NCI-H460 (cell line): Measurements from ENCODE around the gene KLHL25. TPM values are rescaled to one million over a fixed set of nuclear protein-coding genes. Genes with fewer than 3 reads are reported as not detected.

Source experiments
- DNase-seq: peaks from one replicate; pipeline ENCODE4 v3.0.0-alpha.2; 2016; ENCODE audit warnings: low read depth; ENCODE audit errors: extremely low read depth
- total RNA-seq: library from RNA; depleted of rRNA; stranded (reverse); fragments of >200 nt; shearing (Covaris generic); gene quantifications from 2 replicates; pipeline ENCODE4 v1.2.3, GENCODE V29; 2014

KLHL25 gene
- total RNA-seq, 1 experiment from 2014 or later = 2.5 TPM

- no peak for DNase-seq
These were observed 44.1 kb downstream of the KLHL25 start for GRCh38 chr15:85750319-85751290.

GRCh38 chr15:85749261-85750151 lies 45.2 kb downstream of the KLHL25 start:
- DNase-seq = no peak

- DNase-seq = no peak
These were observed 46.0 kb downstream of the KLHL25 start for GRCh38 chr15:85748729-85749128.

- DNase-seq = no peak
These were observed 46.5 kb downstream of the KLHL25 start for GRCh38 chr15:85748176-85748575.

GRCh38 chr15:85746641-85747040 lies 48.1 kb downstream of the KLHL25 start:
- no peak for DNase-seq

GRCh38 chr15:85745525-85746150 lies 49.1 kb downstream of the KLHL25 start:
- no peak for DNase-seq

GRCh38 chr15:85745023-85745422 lies 49.7 kb downstream of the KLHL25 start:
- no peak for DNase-seq

- no peak for DNase-seq
These were observed 50.1 kb downstream of the KLHL25 start for GRCh38 chr15:85744579-85744978.

GRCh38 chr15:85743392-85744055 lies 51.2 kb downstream of the KLHL25 start:
- no peak for DNase-seq

- DNase-seq = no peak
These were observed 52.4 kb downstream of the KLHL25 start for GRCh38 chr15:85742186-85742821.

- no peak for DNase-seq
These were observed 53.1 kb downstream of the KLHL25 start for GRCh38 chr15:85741662-85742061.

- no peak for DNase-seq
These were observed 53.7 kb downstream of the KLHL25 start for GRCh38 chr15:85741021-85741421.

- DNase-seq = no peak
These were observed 57.7 kb downstream of the KLHL25 start for GRCh38 chr15:85737061-85737460.

GRCh38 chr15:85733416-85733815 lies 61.3 kb downstream of the KLHL25 start:
- DNase-seq = no peak

GRCh38 chr15:85730001-85730820 lies 64.5 kb downstream of the KLHL25 start:
- peak; percentile 53 for DNase-seq

GRCh38 chr15:85727068-85727467 lies 67.7 kb downstream of the KLHL25 start:
- DNase-seq = no peak

- DNase-seq = no peak
These were observed 68.3 kb downstream of the KLHL25 start for GRCh38 chr15:85726454-85726853.

- DNase-seq = no peak
These were observed 69.2 kb downstream of the KLHL25 start for GRCh38 chr15:85725564-85725963.

GRCh38 chr15:85725019-85725418 lies 69.7 kb downstream of the KLHL25 start:
- DNase-seq = no peak
